Keratinocyte (primary cell): ENCODE results near the gene PLEKHG2. TPM values are rescaled to one million over a fixed set of nuclear protein-coding genes. Genes with fewer than 3 reads are reported as not detected.

Experiments
- DNase-seq: peaks from one replicate; pipeline ENCODE4 v3.0.0-alpha.2; 2011; ENCODE audit warnings: low read depth, missing footprints, low spot score
- FAIRE-seq: peaks from 2 replicates; lab custom pipeline; 2011; peaks lifted over from hg19 to GRCh38; lab: Jason Lieb, UNC
- H2AFZ ChIP-seq: 2 replicates; pipeline ENCODE4 v1.6.0; 2012; ENCODE audit warnings: low read length, control low read depth, inconsistent platforms; ENCODE audit not compliant: control insufficient read depth
- H3K27ac ChIP-seq: 2 replicates; pipeline ENCODE4 v1.5.1; 2011; ENCODE audit warnings: low read length; ENCODE audit not compliant: control insufficient read depth, insufficient read depth
- H3K27me3 ChIP-seq: 3 replicates; pipeline ENCODE4 v1.6.0; 2011; ENCODE audit warnings: low read length; ENCODE audit not compliant: control insufficient read depth, insufficient read depth; ENCODE audit errors: extremely low read depth
- H3K36me3 ChIP-seq, 2 experiments: 2 replicates in 1 of 2; 3 replicates in 1 of 2; pipeline ENCODE4 v1.5.1; 2011; ENCODE audit warnings: low read length in 2 of 2, mild to moderate bottlenecking in 1 of 2; ENCODE audit not compliant: control insufficient read depth in 2 of 2, insufficient read depth in 2 of 2; ENCODE audit errors: extremely low read depth in 1 of 2
- H3K4me1 ChIP-seq: 3 replicates; pipeline ENCODE4 v1.5.1; 2011; ENCODE audit warnings: low read length; ENCODE audit not compliant: control insufficient read depth, insufficient read depth; ENCODE audit errors: extremely low read depth
- H3K4me2 ChIP-seq: 3 replicates; pipeline ENCODE4 v1.6.0; 2011; ENCODE audit warnings: low read depth, low read length; ENCODE audit not compliant: control insufficient read depth, insufficient read depth; ENCODE audit errors: extremely low read depth
- H3K4me3 ChIP-seq, 3 experiments: fragments of 200-600 bp in 1 of 3; sonication (generic) in 1 of 3; 2 replicates in 2 of 3; 3 replicates in 1 of 3; pipeline ENCODE4 v1.5.1; 2011 to 2016; ENCODE audit warnings: low read length in 3 of 3, mild to moderate bottlenecking in 3 of 3, control low read depth in 2 of 3, inconsistent platforms in 1 of 3, low read depth in 1 of 3, mixed read lengths in 1 of 3, mixed run types in 1 of 3, moderate library complexity in 1 of 3; ENCODE audit not compliant: control insufficient read depth in 2 of 3, insufficient read depth in 2 of 3; ENCODE audit errors: extremely low read depth in 1 of 3
- H3K79me2 ChIP-seq: 2 replicates; pipeline ENCODE4 v1.6.0; 2012; ENCODE audit warnings: low read length; ENCODE audit not compliant: control insufficient read depth, insufficient read depth
- H3K9ac ChIP-seq: 3 replicates; pipeline ENCODE4 v1.6.0; 2011; ENCODE audit warnings: low read length; ENCODE audit not compliant: control insufficient read depth, insufficient read depth; ENCODE audit errors: extremely low read depth
- H3K9me1 ChIP-seq: 3 replicates; pipeline ENCODE4 v1.6.0; 2011; ENCODE audit warnings: low read length; ENCODE audit not compliant: control insufficient read depth, insufficient read depth; ENCODE audit errors: extremely low read depth
- H3K9me3 ChIP-seq: 2 replicates; pipeline ENCODE4 v1.5.1; 2012; ENCODE audit warnings: low read depth, low read length; ENCODE audit not compliant: control insufficient read depth
- H4K20me1 ChIP-seq: 3 replicates; pipeline ENCODE4 v1.6.0; 2011; ENCODE audit warnings: low read length; ENCODE audit not compliant: control insufficient read depth, insufficient read depth; ENCODE audit errors: extremely low read depth
- CTCF ChIP-seq, 3 experiments: IDR thresholded peaks in 1 of 3; conservative IDR thresholded peaks in 1 of 3; optimal IDR thresholded peaks in 1 of 3; 2 replicates in 2 of 3; 3 replicates in 1 of 3; pipeline versions ENCODE3 to v1.5.1; 2011; ENCODE audit warnings: low read length in 3 of 3, mild to moderate bottlenecking in 3 of 3, moderate library complexity in 2 of 3, control low read depth in 1 of 3, inconsistent platforms in 1 of 3; ENCODE audit not compliant: insufficient read depth in 2 of 3; ENCODE audit errors: extremely low read depth in 1 of 3
- EZH2 ChIP-seq: IDR thresholded peaks from one replicate; pipeline ENCODE4 v1.6.1; 2012; ENCODE audit warnings: inconsistent platforms, mild to moderate bottlenecking, low read length, moderate library complexity
- dilution Hi-C: fragments of 300-500 bp; cut with MboI; formaldehyde crosslinking; loops from one replicate; pipeline ENCODE4 v1.7.0; 2020; ENCODE audit warnings: low sequenced_read_pairs; ENCODE audit not compliant: extremely low pct_ligation_motif_present
- polyA plus RNA-seq, 5 experiments: library from polyadenylated mRNA; depleted of rRNA in 3 of 5; stranded (reverse) in 3 of 5; stranded (forward) in 1 of 5; unstranded in 1 of 5; fragments of >200 nt; gene quantifications; 1 replicate in 1 of 5; 2 replicates in 3 of 5; 3 replicates in 1 of 5; pipeline versions ENCODE4 v1.2.1 to v1.2.3, GENCODE V29; 2011 to 2012; ENCODE audit warnings: missing spikeins in 2 of 5, low read depth in 1 of 5, low replicate concordance in 1 of 5

The PLEKHG2 gene
- polyA plus RNA-seq, 1 donor (not counting 4 experiments of a cell fraction or from before 2014, with no cell fraction given), result 5.2 TPM

GRCh38 chr19:39422020-39422419 lies 9.6 kb downstream of the PLEKHG2 start:
- H4K20me1 ChIP-seq, result no peaks in the 10 kb centered on the region
- no peaks in the 10 kb centered on the region for H3K9me3 ChIP-seq
- dilution Hi-C loops, result no loop called here
- DNase-seq (no peak), FAIRE-seq (no peak)
- no peak for TF ChIP-seq EZH2
- no peak for TF ChIP-seq CTCF (optimal IDR thresholded peaks at IDR 0.05 in 1 of 3, IDR thresholded peaks at IDR 0.05 in 1 of 3, conservative IDR thresholded peaks at IDR 0.05 in 1 of 3; ENCODE audit: extremely low read depth in 1 of 3, insufficient read depth in 2 of 3, low read length in 3 of 3)
- no peaks in the 10 kb centered on the region for H3K79me2 ChIP-seq
- H3K9me1 ChIP-seq, result no peaks in the 10 kb centered on the region
- peaks cover 6 to 9% of the 10 kb centered on the region in 2 experiments for H3K36me3 ChIP-seq
- H3K27ac ChIP-seq, result no peak overlapping the region
- no peak overlapping the region for H2AFZ ChIP-seq
- H3K4me3 ChIP-seq, result no peak overlapping the region
- no peaks in the 10 kb centered on the region for H3K4me1 ChIP-seq
- no peak overlapping the region for H3K4me2 ChIP-seq
- no peaks in the 10 kb centered on the region for H3K27me3 ChIP-seq
- no peak overlapping the region for H3K9ac ChIP-seq

- no peak for DNase-seq
- H2AFZ ChIP-seq, result no peak overlapping the region
- peaks cover 4 to 8% of the 10 kb centered on the region in 2 experiments for H3K36me3 ChIP-seq
- no peaks in the 10 kb centered on the region for H3K4me1 ChIP-seq
- no peaks in the 10 kb centered on the region for H3K9me1 ChIP-seq
- H3K4me2 ChIP-seq, result no peak overlapping the region
- dilution Hi-C loops, result no loop called here
- H3K27me3 ChIP-seq, result no peaks in the 10 kb centered on the region
- no peak overlapping the region for H3K9ac ChIP-seq
- TF ChIP-seq EZH2, result no peak
- no peak for TF ChIP-seq CTCF (optimal IDR thresholded peaks at IDR 0.05 in 1 of 3, IDR thresholded peaks at IDR 0.05 in 1 of 3, conservative IDR thresholded peaks at IDR 0.05 in 1 of 3; ENCODE audit: extremely low read depth in 1 of 3, insufficient read depth in 2 of 3, low read length in 3 of 3)
- no peak overlapping the region for H3K4me3 ChIP-seq
- no peak for FAIRE-seq
- H4K20me1 ChIP-seq, result no peaks in the 10 kb centered on the region
- H3K27ac ChIP-seq, result no peak overlapping the region
- no peaks in the 10 kb centered on the region for H3K79me2 ChIP-seq
- no peaks in the 10 kb centered on the region for H3K9me3 ChIP-seq
Measured at GRCh38 chr19:39423258-39424086, 11.0 kb downstream of the PLEKHG2 start.
